Activated CD4-positive, alpha-beta T cell treated with anti-CD3 and anti-CD28 coated beads, Interleukin-2, amount 50 U/mL, for 4 hours (primary cell): ENCODE data around the gene SMG6.

Experiments
- DNase-seq, 2 experiments: peaks; one replicate each; pipeline ENCODE4 v3.0.0-alpha.2; 2020

The SMG6 gene

DNA sequence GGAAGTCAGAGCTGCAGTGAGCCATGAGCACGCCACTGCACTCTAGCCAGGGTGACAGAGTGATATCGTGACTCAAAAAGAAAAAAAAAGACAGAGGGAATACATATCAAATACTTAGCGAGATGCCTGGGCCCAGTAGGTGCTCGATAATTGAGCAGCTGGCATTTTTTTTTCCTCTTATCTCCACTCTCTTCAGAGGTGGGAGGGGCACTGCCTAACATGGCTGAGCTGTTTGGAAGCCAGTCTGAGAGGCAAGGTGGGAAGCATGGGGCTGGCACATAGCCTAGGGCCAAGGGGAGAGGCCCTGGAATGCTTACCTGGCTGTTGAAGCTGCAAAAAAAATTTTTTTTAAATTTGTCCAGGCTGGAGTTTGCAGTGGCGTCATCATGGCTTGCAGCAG lies 210.2 kb downstream of the SMG6 start:
- DNase-seq, result no peak

DNA sequence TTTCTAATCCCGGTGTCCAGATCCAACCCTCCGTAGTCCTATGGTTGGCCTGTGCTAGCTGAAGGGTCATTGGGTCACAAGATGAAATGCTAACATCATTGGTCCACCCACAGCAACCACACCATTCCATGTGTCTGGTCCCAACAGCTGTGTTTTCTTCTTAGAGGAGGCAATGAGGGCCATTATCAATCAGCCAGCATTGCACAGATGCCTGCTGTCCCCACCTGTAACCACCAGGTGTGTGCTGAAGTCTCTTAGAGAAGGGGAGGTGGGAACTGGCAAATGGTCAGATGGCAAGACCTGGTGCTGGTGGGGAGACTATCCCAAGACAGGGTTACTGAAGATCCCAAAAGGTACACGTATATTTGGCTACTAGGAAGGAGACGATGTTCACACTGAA lies 211.3 kb downstream of the SMG6 start:
- DNase-seq, result no peak

DNA sequence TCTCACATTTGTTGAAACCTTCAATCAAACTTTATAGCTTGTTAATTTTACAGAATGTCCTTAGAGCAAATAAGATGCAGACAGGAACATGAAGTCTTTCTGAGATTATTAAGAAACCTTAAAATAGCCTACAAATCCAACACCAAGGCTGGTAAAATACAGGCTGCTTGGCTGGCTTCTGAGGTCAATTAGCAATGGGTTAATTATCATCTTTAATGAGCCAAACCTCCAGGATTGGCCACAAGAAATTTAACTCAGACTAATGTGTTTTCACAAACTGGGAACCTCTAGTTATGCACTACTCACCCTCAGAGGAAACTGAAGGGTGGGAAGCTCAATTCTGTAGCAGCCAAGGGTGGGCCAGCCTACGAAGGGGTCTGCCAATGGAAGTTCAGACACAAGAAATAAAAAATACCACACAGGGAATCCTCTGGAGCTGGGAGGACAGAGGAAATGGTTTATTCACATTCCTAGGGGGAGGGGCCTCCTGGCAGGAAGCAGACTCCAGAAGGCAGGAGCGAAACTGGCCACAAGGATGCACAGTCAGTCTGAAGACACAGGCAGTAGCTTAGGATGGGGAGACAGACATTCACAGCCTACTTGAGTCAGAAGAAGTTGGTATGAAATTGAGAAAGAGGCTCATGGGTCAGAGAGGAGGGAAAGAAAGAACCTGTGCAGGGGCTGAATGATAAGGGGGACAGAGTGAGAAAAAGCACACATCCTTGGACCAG lies 212.6 kb downstream of the SMG6 start:
- DNase-seq, result no peak

DNA sequence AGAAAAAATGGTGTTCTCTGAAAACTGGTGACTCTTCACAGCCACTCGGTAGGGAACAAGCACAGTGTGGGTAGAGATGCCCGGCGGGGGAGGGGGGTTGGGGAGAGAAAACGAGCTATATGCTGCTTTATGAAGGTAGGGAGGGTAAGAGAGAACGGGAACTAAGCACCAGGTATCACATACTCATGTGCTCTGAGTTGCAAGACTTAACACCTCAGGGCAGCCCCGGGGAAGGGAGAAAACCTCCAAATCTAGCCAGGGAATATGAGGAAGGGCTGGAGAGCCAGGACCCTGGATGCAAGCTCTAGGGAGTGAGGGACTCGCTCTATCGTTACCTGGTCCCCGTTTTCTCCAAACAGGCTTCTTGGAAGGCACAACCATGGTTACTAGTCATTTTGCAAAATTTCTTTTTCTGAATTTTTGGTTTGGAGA lies 213.4 kb downstream of the SMG6 start:
- peak; percentile 34 to 43 for DNase-seq

DNA sequence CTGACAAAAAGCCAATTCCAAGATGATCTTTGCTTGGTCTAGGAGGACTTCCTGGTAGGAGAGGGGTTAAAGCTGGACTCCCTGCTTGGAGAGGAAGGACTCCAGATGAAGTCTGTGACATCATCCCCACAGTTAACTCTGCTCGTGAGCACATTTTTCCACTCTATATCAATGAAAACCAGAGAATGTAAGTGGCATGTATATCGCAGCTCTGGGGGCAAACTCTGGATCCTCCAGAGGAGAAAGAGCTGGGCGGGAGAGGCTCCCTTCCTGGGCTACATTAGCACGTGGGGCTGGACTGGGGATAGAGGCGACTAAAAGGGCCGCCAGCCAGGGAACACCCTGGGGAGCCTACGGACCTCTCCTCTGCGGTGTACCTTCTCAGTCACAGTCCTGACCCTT lies 214.6 kb downstream of the SMG6 start:
- DNase-seq, result no peak

DNA sequence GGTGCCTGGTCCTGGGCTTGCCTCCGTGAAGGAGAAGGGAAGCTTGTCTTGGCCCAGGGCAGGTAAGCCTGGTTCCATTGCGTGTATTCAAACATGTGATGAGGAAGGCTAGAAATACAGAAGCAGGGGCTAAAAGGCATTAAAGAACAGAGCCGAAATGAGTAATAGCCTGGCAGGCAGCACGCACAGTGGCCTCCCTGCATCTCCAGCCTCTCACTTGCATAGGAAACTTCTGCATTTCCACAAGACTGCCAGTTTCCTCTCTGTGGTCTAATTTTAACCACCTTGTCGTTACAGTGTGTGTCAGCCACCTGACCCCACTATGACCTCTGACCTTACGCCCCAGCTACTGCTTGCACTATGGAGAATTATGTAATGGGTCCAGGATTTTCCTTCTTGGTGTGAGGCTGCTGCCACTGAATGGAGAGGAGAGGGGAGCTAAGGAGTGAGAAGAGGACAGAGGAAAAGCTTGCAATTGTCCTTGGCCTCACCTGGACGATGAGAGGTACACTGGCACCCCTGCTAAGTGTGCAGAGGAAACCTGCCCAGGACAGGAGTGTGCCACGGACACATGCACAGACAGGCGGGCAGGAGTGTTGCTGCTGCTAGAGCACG lies 215.9 kb downstream of the SMG6 start:
- peak; percentile 31 to 49 for DNase-seq

DNA sequence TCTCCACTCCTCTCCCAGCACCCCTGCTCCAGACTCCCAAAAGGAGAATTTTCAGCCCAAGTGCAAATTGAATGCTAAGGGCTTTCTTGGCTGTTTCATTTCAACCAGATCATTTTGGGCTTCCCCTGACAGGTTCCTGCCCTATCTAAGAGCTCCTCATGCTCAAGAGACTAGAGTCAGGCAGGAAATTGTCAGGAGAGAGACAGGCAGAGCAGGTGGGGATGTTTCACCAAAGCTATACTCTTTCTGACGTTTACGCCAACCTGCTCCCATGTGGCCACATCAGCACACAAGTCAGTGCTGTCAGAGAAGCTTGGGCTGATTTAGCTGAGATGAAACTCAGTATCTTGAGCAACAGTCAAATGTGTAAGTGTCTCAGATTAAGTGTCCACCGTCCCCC lies 217.3 kb downstream of the SMG6 start:
- DNase-seq, result no peak

DNA sequence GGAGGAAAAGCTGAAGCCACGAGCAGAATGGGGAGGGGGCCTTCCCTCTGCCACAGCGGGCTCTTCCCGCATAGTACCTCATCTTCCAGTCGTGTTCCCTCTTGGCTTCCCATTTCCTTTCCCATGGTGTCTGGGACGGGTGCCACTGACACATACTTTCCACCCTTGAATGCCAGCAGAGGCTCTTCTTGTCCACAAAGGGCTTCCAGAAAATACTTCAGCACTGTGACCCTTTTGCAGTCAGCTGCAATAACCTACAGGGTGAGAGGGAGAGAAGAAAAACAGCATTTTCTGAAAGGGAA lies 218.0 kb downstream of the SMG6 start:
- DNase-seq, result no peak

DNA sequence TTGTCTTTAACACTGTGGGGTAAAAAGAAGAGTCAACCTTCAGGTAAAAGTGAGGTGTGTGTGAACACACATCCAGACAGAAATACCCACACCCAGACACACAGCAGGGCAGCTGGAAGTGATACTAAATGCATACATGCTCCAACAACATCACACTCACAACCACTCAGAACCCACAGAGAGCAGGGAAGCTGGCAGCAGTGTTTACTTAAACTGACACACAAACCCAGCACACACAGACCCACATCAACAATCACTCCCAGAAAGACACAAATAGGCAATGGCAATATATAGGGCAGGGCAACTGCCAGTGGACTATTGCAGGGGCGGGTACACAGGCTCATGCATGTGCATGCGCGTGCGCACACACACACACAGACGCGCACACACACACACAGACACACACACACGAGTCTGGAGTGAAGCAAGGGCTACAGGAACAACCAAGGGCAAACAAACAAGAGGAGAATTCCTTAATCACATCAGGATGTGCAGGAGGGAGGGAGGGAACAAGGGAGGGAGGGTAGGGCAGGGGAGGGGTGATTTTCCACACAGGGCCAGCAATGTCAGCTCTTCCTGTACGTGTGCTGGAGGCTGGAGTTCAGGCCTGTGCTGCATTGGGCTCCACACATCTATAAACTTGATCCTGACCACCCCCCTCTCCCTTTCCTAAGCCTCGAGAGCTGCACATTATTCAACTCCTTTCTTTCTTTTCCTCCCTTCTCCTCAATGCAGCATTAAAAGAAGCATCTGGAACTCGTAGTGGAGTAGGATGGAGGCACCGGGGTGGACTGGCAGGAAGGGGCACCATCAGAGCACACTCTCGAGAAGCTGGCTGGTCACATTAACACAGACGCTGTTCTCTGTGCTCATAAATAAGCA lies 218.6 kb downstream of the SMG6 start:
- DNase-seq, result no peak

DNA sequence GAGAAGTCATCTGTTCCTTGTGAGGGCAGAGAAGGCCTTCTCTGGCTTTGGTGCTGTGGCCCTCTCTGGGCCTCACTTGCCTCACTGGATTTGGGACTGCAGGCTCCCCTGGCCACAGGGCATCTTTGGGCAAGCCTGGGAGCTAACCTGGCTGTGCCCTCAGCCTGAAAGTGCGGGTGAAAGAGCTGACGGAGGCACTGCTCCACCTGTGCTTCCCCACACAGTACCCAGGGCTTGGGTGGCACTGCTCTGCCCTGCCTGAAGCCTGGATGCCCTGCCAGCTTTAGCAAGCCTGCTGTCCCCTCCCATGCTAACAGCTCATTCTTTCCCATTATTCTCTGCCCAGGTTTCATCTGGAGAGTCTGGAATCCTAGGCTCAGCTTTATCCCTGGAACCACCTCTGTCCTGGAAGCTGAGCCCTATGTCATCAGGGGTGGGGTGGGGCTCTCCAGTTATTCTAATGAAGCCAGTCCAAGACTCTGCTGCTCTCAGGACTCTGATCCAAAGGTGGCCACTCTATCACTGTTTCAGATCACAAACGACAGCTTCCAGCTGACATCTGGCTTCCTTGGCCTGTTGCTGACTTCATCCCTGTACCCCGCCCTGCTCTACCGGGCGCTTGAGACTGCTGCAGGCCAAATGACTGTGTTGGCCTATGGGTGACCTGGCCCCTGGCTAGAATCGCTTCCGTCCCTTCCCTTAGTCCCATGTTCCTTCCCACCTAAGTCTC lies 219.4 kb downstream of the SMG6 start:
- DNase-seq, result no peak

DNA sequence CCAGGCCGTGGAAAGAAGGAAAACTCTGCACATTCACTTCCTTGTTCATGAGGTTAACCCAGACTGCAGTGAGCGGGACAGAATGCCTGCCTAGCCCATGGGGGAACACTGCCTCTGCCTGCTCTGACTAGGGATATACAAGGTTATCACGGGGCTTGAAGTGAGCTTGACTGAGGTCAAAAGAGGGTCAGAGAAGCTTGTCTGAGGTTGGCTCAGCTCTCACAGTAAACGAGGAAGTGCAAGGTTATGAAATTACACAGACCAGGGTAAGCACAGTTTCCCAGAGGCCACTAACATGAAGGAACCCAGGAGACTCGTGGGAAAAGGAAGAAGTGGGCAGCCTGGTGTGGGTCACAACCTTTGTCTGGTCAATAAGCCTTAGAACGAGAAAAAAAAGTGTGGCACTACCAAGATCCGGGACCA lies 220.0 kb downstream of the SMG6 start:
- no peak for DNase-seq

DNA sequence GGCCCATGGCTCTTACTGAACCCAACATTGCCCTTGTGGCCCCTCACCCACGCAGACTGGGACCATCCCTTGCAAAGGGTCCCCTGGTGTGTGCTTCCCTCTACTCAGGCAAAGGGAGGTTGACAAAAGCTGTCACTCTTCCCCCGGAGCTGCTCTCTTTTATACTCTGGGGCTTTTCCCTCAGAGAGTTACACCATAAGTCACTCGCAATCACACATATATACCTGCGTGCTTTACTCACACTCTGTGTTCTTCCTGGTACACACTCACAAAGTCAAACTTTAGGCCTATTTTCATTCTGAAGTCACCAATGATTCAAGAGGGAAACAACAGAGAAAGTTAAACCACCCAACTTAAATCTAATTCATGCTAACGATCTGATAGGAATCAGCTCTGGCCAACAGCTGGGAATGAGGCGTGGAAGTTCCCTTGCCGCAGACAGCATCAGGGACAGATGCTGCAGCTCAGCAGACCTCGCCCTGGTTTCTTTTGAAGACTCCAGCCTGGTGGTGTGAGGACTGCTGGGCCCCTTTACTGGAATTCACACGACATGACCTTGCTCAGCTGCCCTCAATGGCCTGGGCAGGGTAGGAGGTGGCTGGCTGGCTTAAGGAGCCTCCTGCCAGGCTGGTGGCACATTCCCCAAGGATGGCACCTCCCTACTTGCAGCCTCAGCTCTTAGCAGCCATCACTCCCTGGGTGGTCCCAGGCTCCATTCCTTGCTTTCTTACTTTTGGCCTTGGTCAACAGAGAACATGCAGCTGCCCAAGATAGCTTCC lies 221.4 kb downstream of the SMG6 start:
- no peak for DNase-seq

DNA sequence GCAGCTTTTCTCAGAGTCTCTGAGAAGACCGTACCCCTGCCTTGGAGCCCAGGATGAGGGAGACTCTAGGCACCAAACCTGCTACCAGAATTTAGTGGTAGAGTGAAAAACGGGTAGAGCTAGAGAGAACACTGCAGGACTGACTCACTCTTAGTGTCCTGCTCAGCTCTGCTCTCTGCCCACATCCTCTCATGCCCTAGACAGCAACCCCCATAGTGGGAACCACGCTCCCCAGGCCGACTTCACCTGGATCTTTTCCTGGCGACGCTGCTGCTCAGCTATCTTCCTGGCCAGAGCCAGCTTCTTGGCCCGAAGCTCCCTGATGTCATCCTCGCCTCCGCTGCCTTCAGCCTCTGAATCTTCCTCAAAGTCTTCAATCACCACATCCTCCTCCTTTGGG lies 222.0 kb downstream of the SMG6 start:
- no peak for DNase-seq

DNA sequence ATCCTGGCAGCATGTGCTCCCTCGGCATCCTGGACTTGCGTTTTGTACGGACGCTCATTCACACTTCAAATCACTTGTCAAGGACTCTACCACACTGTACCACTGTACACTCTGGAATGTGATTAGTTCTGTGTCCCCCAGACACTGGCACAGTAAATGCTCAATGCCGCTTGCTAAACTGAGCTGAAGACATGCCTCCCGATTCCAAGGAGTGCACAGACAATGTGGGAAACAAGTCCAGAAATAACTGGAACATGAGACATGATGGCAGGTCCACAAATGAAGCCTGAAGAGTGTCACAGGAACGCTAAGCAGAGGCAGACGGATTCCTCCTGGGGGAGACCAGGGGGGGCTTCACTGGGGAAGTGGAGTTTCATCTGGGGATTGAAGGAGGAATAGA lies 226.5 kb downstream of the SMG6 start:
- DNase-seq, result no peak

DNA sequence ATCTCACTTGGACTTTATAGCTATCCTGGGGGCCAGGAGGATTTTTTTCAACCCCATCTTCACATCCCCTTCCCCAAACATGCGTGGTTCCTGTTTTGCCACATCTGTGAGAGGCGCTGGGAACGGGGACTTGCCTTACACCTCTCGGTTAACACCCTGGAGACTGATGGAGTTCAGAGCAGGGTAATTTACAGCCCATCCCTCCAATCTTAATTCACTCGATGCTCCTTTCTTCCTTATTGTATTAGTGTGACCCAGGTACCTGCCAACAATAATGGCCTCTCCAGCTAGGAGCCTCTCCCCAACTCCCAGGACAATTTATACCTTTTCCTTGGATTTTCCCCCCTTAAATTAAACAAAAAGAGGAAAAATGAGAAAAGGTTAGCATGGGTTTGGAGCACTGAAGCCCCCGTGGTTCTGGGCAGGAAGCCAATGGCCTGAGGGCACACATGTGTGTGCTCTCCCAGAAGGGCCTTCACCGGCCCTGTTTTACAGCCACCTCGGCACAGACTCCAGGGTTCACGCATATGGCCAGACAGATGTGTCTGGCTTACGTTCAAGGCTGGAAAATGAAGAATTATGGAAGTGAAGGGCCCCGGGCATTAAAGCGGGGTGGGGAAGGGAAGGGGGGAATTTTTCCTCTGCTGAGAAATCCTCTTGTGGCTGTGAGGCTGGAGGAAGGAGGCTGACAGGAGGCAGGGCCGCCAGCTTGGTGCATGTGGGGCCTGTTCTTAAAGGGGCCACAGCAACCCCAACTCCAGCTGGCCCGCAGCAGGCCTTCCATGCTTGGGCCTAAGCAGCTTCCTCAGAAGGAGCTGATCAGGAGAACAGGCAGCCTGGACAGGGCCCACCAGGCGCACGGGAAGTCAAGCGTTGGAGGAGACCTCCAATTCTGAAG lies 227.2 kb downstream of the SMG6 start:
- no peak for DNase-seq

DNA sequence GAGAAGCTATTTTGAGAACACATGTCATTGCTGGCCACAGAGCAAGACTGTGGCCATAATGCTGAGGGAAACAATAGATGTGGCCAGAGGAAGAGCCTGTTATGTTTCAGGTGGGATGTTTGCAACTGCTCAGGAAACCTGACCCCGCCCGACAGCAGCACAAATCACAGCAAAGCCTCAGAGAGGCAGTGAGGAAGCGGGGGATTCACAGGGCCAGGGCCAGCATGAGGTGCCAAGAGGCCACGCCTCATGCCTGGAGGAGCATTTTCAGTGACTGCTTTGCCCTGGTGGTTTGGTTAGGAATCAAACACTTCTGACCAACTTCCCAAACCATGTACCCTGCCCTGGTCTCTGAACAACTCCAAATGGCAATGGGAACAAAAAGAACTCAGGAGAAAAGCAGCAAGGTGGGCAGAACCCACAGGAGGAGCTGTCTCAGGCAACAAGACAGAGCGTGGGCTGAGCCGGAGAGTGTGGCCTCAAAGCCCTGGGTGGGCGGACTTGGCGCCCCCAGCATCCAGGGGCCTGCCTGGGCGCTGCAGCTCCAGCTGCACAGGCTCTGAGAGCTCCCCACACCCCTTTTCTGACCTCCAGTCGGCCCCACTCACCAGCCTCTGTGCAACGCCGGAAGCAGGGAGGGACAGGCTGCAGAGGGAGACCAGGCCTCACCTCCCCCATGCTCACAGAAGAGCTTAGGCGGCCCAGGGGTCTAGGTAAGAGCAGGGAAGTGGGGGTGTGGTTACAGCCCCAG lies 228.1 kb downstream of the SMG6 start:
- no peak for DNase-seq

DNA sequence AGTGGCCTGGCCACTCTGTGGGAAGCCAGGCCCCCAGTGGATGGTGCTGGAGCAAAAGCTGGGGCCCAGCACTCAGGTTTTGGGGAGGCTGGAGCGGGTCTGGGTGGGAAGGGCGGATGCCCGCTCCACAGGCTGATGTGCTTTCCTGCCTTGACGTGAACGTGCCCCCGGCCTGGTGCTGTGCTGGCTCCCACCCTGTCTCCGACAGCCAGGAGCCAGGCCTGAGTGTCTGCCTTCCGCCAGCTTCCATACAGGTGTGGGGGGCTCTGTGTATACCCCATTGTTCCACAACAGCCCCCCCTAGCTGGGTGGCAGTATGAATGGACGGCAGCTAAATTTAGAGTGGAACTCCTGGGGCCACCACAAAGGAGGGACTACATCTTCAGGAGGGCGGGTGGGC lies 228.7 kb downstream of the SMG6 start:
- DNase-seq, result no peak

DNA sequence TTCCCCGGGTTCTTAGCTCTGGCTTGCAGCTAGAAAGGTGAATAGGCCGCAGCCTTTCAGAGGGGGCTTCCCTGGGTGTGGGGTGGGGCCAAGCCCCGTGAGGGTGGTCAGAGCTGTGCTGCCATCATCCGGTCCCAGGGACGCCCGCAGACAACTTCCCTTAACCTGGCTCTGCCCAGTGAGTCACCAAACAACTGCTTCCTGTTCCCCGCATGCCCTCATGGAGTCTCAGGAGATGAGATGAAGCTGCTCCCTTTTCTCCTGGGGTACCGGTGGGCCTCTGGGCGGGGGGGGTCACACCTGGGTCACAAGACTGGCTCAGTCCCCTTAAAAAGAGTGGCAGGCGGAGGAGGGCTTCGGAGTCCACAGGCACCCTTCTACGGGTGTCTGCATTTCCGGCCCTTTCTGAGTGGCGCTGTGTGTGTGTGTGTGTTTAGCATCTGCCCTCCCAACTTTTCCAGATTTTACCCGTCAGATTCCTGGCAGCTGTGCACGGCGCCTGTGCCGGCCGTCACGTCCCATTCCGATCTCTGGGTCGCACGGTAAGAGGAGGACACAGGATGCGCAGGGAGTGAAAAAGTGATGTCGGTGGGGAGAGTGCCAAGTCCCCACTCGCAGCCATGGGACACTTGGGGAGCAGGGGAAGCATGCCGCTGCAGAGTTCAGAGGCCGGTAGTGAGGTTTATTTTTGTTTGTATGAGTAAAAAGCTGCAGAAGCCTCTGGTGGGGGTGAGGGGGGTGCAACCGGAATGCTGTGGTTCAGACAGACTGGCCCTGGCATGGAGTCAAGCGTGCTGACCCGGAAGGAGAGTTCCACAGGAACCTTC lies 231.9 kb downstream of the SMG6 start:
- no peak for DNase-seq

DNA sequence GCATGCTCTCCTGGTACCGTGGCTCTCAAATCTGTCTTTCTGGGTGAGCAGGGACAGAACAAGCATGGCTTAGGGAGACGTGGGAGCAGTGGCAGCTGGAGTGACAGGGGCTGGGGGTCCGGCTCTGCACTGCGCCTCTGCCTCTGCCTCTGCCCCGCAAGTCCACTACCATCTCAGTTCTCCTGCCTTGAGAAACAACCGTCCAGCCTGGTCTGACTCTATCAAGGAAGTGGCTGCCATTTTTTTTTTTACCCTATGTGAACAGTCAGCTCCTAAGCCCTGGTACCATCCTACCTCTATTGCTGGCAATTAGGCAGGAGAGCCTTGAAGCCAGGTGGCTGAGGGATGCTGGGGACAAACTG lies 232.6 kb downstream of the SMG6 start:
- DNase-seq, result no peak
